ENCODE measurements around the gene ARRDC2.
A peak's percentile ranks its signal among the peaks of the same experiment; 100 is the strongest.
"Not testable (repeated sequence)": the region's sequence is repeated elsewhere in the genome, so short reads cannot be mapped to it uniquely, and the experiment has no call there.

ARRDC2 gene

DNA sequence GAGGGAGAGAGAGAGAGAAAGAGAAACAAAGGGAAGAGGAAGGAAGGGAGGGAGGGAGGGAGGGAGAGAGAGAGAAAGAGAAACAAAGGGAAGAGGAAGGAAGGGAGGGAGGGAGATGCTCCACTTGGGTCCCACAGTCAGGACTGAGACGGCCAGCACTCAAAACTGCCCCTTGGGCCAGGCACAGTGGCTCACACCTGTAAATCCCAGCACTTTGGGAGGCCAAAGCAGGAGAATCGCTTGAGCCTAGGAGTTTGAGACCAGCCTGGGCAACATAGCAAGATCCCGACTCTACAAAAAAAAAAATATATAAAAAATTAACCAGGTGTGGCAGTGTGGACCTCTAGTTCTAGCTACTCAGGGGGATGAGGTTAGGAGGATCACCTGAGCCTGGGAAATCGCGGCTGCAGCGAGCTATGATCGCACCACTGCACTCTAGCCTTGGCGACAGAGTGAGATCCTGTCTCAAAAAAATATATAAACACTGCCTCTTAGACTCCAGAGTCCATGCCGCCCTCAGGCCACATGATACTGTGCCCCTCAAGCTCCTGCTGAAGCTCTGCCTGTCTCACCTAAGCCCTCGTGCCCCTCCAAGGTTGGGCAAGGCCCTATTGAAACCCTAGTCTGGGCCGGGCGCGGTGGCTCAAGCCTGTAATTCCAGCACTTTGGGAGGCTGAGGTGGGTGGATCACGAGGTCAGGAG, 8.4 kb downstream of the ARRDC2 start:
- no peak for DNase-seq (ENCODE audit: low read depth)

DNA sequence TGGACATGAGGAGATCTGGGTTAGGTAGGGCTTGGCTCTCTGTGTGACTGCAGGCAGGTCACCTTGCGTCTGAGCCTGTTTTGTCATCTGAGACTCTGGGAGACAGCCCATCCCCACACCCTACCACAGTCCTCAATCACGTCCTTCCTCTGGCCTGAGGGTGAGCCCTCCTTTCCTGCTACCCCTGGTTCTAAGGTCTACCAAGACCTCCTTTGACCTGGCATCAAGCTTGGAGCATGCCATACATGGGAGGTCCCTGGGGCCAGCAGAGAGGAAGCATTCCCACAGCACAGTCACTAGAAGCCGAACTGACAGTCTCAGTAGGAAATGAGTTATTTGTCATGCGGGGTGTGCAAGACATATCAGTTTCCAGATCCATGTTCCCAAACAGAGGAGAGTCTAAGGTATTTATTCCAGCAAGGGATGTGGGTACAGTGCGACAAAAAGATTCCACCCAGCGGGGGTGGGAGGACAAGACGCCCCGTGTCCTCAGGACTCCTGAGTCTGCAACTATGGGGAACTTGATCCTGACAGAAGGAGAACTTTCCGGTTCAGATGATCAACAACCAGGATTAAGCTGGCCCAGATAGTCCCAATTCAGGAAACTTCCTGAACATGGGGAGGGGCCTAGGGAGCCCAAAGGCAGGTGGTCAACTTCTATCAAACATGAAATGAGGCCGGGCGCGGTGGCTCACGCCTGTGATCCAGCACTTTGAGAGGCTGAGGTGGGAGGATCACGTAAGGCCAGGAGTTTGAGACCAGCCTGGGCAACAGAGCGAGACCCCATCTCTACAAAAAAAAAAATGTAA, 9.5 kb downstream of the ARRDC2 start:
- no peak for DNase-seq (ENCODE audit: low read depth)

DNA sequence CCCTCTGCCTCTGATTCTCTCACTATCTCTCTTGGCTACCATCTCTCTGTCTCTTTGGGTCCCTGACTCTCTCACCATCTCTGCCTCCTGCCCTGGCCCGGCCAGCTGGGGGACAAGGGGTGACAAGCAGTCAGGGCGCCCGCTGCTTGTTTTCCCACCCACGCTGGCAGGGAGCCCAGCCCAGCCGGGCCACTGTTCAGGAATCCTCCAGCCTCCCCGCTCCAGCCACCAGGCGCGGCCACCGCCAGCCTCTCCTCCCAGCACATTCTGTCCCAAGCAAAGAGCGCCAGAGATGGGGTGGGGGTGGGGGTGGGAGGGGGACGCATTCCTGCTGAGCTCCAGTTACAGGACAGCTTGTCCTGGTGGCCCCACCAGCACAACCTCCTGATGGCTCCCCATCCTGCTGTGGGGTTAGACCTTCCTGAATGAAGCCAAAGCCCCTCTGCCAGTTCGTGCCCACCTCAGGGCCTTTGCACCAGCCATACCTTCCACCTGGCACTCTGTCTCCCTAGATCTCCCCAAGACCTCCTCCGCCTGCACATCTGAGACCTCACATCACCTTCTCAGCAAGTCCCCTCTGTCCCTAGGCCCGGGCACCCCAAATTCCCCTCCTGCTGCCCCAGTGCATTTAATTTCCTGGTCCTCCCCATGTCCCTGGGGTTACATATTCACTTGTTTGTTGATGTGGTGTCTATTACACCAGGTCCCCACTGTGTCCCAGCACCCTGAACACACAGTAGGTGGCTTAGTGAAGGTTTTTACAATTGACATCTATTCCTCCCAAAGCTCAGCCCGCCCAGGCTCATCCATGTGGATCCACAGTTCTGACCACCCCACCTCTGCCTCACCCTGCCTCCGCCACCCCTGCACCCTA, 12.5 kb downstream of the ARRDC2 start:
- no peak for DNase-seq (ENCODE audit: low read depth)

DNA sequence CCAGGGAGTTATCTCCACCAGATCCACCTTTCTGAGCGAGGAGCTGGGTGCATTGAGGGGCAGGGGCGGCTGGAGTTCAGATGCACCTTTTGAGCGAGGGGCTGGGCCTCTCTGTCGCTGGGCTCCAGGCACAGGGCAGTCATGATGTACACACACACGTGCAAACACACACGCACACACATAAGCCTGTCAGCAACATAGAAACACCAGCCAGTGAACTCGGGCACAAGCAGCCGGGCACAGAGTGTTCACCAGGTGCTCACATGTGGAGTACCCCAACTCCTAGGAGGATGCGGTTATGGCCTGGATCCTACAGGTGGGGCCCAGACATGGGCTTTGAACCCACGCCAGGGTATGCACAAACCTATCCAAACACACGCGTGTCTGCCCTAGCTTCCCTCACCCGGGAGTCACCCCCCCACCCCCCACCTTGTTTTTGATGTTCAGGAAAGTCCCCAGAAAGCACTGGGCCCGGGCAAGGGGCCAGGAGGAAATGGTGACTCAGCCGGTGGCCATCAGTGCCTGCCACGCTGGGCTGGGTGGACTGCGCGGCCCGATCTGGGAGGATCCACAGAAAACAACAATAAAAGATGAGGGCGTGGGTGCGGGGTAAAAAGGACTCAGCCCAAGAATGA, 13.3 kb downstream of the ARRDC2 start:
- DNase-seq (ENCODE audit: low read depth): no peak

DNA sequence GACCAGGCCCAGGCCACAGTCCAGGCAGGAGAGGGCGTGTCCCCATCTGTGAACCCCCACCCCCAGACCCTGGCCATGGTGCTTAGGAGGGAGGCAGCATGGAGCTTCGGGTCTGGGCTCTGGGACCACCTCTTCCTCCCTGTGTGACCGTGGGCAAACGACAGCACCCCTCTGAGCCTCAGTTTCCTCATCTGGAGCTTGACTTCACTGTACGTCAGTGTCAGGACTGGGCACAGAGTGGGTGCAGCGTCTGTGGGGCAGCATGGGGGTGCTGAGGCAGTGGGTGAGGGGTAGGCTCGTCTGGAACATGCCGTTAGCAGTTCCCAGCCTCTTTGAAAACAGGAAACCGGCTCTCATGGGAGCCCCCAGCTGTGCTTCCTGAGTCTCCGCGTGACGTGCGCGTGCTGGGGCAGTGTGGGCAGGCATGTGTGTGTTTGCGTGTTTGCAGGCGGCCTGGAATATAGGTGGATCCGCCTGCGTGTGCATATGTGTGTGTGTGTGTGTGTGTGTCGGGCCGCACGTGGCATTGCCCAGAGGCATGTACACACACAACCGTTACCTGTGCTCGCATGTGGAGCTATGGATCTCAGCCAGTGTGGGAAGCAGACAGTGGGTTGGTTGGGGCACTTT, 15.8 kb downstream of the ARRDC2 start:
- DNase-seq (ENCODE audit: low read depth): no peak

DNA sequence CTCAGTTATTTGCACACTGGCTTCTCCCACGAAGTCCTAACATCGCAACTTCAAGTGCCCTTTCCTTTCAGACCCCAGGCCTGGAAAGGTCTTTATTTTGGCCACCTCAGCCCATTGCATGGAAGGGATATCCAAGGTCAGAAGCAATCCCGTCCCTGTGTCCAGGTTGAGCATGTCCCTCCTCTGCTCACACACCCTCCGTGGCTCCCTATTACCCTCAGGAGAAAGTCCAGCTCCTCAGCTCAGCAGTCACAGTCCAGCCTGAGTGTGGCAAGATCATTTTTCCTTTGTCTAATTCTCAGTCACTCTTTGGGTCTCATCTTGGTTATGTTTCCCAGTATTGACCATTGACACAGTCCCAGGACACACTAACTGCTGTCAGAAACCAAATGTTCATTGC, 19.2 kb downstream of the ARRDC2 start:
- no peak for DNase-seq (ENCODE audit: low read depth)

DNA sequence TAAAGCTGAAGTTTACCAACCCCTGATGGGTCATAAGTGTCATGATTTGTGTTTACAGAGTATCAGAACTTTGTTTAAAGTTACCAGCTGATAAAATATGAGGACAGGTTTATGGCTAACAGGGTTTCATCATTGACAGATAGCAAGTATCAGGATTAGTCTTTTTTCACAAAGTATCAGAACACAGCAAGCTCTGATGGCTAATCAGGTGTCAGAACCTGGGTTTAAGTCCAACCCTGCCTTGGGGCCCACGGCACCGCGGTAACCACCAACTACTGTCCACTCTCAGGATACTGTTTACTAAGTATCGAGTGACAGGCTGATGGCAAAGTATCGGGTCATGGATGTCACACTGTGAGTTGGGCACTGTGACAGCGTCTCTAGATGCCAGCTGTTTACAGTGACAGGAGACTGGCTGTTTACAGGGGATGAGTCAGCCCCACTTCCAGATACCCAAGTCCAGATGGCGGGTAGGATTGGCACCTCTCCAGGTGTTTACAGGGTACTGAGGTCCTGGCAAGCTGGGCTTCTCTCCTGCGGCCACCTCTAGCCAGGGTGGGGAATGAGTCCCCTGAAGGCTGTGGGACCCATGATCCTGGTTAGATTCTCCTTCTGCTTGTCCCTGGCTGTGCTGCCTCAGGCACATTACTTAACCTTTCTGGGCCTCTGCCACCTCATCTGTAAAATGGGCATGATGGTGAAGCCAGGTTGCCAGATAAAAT, 21.8 kb downstream of the ARRDC2 start:
- no peak for DNase-seq (ENCODE audit: low read depth)

DNA sequence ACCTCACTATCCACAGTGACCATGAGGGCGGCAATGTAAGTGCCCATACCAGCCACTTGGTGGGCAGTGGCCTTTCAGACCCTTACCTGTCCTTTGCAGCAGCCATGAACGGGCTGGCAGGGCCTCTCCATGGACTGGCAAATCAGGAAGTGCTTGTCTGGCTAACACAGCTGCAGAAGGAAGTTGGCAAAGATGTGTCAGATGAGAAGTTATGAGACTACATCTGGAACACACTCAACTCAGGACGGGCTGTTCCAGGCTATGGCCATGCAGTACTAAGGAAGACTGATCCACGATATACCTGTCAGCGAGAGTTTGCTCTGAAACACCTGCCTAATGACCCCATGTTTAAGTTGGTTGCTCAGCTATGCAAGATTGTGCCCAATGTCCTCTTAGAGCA, 23.4 kb downstream of the ARRDC2 start:
- not testable (repeated sequence) for DNase-seq (ENCODE audit: low read depth)

DNA sequence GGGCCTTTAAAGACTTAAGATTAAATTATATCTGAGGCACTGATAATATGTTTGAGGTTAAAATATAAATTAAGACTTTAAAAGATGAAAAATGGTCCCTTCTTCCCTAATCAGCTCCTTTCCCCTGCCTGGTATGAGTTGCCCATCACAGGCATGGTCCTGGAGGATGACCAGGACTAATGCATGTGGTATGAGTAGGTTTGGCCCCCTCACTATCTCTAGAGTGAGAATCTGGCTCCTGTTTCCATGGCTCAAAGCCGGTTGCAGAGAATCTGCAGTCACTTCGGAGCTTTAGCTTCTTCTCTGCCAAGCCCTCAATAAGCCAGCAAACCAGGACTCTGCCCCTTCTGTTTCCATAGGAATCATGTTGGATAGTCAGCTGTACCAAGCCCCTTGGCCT, 24.1 kb downstream of the ARRDC2 start:
- DNase-seq (ENCODE audit: low read depth): not testable (repeated sequence)

DNA sequence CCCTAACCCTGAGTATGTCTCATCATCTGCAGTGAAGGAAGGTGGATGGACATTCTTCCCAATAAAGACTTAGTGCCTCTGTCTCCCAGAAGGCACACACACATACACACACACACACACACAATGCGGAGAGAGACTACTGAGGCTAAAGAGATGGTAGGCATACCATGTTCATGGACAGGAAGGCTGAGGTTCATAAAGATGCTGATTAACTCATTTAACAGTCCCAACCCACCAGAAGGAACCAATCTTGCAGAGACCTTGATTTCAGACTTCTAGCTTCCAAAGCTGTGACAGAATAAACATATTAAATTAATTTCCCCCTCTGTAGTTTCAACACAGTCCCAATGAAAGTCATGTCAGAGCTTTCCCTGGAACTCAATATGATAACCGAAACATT, 33.1 kb downstream of the ARRDC2 start:
- no peak for DNase-seq (ENCODE audit: low read depth)

DNA sequence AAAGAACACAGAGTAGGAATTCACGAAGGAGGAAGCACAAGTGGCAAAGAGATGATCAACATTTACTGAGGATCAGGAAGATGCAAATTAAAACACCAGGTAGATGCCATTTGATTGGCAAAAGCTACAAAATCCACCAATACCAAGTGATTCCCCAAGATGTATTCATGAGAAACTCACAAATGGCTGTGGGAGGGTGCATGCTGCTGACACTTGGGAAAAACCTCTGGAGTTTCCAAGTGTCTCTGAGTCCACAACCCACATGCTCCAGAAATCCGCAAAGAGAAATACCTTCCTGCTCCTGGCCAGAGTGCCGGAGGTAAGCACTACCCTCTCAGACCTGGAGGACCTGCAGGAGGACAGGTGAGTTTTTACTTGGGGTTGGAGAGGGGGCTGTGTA, 35.7 kb downstream of the ARRDC2 start:
- DNase-seq (ENCODE audit: low read depth): no peak

DNA sequence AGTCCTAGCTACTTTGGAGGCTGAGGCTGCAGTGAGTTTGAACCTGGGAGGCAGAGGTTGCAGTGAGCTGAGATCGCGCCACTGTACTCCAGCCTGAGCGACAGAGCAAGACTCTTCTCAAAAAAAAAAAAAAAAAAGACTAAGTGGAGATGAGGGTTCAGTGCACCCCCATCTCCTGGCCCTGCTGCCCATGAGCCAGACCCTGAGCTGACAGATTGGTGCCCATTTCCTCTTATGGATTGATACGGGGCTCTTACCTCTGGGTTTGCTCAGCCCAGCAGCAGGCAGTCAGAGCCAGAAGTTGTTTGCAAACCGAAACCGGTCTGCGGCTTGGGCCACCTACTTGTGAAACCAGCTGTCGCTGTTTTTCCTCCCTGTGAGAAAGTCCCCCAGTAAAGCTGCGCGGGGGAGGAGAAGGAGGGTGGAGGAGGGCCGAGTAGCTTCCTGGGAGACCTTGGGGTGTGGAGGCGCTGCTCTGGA, 36.9 kb downstream of the ARRDC2 start:
- DNase-seq (ENCODE audit: low read depth): peak; percentile 74

DNA sequence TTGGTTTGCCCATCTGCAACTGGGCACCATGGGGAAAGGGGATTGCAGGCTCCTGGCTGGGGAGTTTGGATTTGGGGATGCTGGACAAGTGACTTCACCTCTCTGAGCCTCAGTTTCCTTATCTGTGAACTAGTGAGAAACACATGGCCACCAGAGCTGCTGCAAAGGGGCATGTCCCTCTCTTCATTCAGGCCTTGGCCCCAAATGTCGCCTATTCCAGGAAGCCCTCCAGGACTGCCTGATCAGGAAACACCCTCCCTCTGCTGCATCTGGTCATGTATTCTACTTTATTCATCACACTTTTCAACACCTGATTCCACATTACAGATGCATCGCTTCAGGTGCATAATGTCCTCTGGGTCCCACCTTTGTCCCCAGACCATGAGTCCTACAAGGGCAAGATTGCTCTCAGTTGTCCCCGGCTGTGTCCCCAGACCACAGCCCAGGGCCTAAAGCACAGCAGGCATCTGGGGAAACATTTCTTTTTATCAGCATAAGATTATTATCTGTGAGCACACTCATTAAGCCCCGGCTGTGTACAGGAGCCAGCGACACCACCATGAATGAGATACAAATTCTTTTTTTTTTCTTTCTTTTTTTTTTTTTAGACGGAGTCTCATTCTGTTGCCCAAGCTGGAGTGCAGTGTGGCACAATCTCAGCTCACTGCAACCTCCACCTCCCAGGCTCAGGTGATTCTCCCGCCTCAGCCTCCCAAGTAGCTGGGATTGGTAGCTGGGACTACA, 37.5 kb downstream of the ARRDC2 start:
- DNase-seq (ENCODE audit: low read depth): no peak

DNA sequence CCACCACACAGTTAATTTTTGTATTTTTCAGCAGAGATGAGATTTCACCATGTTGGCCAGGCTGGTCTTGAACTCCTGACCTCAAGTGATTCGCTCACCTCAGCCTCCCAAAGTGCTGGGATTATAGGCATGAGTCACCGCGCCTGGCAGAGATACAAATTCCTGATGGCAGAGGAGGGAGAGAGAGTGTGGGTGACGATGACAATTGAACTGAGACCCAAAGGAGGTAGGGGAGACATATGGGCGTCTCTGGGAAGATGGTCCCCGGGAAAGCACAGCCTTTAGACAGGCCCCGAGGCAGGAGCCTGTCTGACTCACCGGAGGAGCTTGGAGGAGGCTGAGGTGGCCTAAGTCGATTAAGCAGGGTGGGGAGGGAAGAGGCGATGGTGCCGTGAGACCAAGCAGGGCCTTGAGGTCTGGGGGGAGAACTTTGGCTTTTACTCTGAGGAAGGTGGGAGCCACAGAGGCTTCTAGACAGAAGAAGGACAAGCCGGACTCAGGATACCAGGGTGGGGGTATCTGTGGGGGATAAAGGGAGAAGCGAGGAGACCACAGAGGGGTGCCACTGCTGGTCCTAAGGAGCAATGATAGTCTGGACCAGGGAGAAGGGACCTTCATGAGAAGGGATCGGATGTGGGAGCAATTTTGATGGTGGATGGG, 38.2 kb downstream of the ARRDC2 start:
- DNase-seq (ENCODE audit: low read depth): no peak

DNA sequence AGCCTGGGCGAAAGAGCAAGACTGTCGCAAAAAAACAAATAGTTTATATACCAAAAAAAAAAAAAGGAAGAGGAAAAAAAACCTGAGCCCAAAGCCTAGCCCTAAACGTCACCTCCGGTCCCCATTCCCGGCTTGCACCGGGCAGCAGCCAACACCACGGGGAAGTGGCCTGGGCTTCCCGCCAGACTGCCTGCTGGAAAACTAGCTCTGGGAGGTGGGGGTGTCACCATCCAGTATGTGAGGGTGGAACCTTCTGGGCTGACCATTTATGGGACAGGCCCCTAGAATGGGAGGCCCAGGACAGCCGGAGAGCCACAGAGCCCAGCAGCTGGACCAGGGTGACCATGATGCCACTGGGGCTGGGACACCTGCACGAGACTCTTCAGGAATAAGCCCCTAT, 41.4 kb downstream of the ARRDC2 start:
- no peak for DNase-seq (ENCODE audit: low read depth)

DNA sequence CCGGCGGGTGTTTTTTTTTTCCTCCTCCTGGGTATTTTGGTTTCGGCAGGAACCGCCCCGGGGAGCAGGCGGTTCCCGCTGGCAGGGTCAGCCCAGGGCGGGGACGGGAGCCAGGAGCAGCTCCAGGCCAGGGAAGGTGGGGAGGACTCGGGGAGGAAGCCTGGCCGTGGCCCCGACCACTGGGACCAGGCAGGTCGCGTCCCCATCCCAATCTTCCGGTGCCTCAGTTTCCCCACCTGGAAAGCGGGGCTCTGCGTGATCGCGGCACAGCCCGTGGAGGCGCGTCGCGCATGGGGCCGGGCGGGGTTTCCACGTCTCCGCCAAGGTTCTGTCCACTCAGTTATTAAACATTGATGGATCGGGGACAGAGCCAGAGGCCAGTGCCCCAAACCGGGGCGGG, 43.9 kb downstream of the ARRDC2 start:
- no peak for DNase-seq (ENCODE audit: low read depth)

DNA sequence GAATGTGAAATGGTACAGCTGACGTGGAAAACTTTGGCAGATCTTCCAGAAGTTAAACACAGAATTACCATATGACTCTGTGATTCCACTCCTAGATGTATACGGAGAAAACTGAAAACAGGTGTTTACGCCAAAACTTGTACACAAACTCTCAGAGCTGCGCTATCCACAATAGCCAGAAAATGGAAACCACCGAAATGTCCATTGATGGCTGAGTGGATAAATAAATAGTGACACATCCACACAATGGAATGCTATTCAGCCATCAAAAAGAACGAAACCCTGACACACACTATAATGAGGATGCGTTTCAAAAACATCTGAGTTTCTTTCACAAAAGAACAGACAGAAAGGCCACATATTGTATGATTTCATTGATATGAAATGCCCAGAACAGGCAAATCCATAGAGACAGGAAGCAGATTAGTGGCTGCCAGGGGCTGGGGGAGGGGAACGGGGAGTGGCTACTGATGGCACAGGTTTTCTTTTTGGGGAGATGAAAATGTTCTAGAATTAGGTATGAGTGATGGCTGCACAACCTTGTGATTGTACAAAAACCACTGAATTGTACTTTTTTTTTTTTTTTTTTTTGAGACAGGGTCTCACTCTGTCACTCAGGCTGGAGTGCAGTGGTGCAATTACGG, 45.7 kb downstream of the ARRDC2 start:
- no peak for DNase-seq (ENCODE audit: low read depth)

DNA sequence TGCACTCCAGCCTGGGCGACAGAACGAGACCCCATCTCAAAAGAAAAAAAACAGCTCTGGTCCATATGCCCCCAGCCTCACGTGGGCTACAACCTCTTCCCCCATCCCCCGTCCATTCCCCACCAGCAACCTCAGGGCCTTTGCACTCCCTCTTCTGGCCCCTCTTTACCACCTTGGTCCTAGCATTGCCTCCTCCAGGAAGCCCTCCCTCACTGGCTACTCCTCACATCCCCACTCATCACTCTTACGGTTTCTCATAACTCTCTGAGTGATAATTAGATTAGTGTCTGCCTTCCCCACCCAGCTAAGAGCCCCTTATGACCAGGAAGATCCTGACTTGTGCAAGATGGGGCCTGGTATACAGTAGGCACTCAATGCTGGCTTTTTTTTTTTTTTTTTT, 48.0 kb downstream of the ARRDC2 start:
- no peak for DNase-seq (ENCODE audit: low read depth)

DNA sequence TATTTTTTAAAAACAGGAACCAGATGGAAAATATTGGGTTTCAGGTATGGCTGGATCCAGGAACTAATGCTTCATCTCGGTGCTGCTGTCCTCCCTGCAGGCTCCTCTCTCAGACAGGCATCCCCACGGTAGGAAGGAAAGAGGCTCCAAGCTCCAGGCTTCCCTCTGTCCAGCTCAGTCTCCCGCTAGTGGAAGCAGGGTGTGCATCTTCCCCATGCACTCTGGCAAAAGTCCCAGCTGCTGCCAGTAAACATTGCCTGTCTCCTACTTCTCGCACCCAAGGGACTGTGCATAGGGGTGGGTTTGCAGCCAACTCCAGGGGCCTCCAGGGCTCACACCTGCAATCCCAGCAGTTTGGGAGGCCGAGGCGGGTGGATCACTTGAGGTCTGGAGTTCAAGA, 49.6 kb downstream of the ARRDC2 start:
- DNase-seq (ENCODE audit: low read depth): no peak

All from stimulated activated CD8-positive, alpha-beta memory T cell treated with anti-CD3 and anti-CD28 coated beads, Interleukin-12 subunit alpha, Interleukin-12 subunit beta, amount 100 ng/mL, for 1 hour (primary cell).